Keratinocyte (primary cell): ENCODE data around the gene NUDT3. TPM values are rescaled to one million over a fixed set of nuclear protein-coding genes. Genes with fewer than 3 reads are reported as not detected.

Source experiments
- DNase-seq: peaks from one replicate; pipeline ENCODE4 v3.0.0-alpha.2; 2011; ENCODE audit warnings: low read depth, missing footprints, low spot score
- FAIRE-seq: peaks from 2 replicates; lab custom pipeline; 2011; peaks lifted over from hg19 to GRCh38; lab: Jason Lieb, UNC
- H2AFZ ChIP-seq: 2 replicates; pipeline ENCODE4 v1.6.0; 2012; ENCODE audit warnings: low read length, control low read depth, inconsistent platforms; ENCODE audit not compliant: control insufficient read depth
- H3K27ac ChIP-seq: 2 replicates; pipeline ENCODE4 v1.5.1; 2011; ENCODE audit warnings: low read length; ENCODE audit not compliant: control insufficient read depth, insufficient read depth
- H3K27me3 ChIP-seq: 3 replicates; pipeline ENCODE4 v1.6.0; 2011; ENCODE audit warnings: low read length; ENCODE audit not compliant: control insufficient read depth, insufficient read depth; ENCODE audit errors: extremely low read depth
- H3K36me3 ChIP-seq, 2 experiments: 2 replicates in 1 of 2; 3 replicates in 1 of 2; pipeline ENCODE4 v1.5.1; 2011; ENCODE audit warnings: low read length in 2 of 2, mild to moderate bottlenecking in 1 of 2; ENCODE audit not compliant: control insufficient read depth in 2 of 2, insufficient read depth in 2 of 2; ENCODE audit errors: extremely low read depth in 1 of 2
- H3K4me1 ChIP-seq: 3 replicates; pipeline ENCODE4 v1.5.1; 2011; ENCODE audit warnings: low read length; ENCODE audit not compliant: control insufficient read depth, insufficient read depth; ENCODE audit errors: extremely low read depth
- H3K4me2 ChIP-seq: 3 replicates; pipeline ENCODE4 v1.6.0; 2011; ENCODE audit warnings: low read depth, low read length; ENCODE audit not compliant: control insufficient read depth, insufficient read depth; ENCODE audit errors: extremely low read depth
- H3K4me3 ChIP-seq, 3 experiments: fragments of 200-600 bp in 1 of 3; sonication (generic) in 1 of 3; 2 replicates in 2 of 3; 3 replicates in 1 of 3; pipeline ENCODE4 v1.5.1; 2011 to 2016; ENCODE audit warnings: low read length in 3 of 3, mild to moderate bottlenecking in 3 of 3, control low read depth in 2 of 3, inconsistent platforms in 1 of 3, low read depth in 1 of 3, mixed read lengths in 1 of 3, mixed run types in 1 of 3, moderate library complexity in 1 of 3; ENCODE audit not compliant: control insufficient read depth in 2 of 3, insufficient read depth in 2 of 3; ENCODE audit errors: extremely low read depth in 1 of 3
- H3K79me2 ChIP-seq: 2 replicates; pipeline ENCODE4 v1.6.0; 2012; ENCODE audit warnings: low read length; ENCODE audit not compliant: control insufficient read depth, insufficient read depth
- H3K9ac ChIP-seq: 3 replicates; pipeline ENCODE4 v1.6.0; 2011; ENCODE audit warnings: low read length; ENCODE audit not compliant: control insufficient read depth, insufficient read depth; ENCODE audit errors: extremely low read depth
- H3K9me1 ChIP-seq: 3 replicates; pipeline ENCODE4 v1.6.0; 2011; ENCODE audit warnings: low read length; ENCODE audit not compliant: control insufficient read depth, insufficient read depth; ENCODE audit errors: extremely low read depth
- H3K9me3 ChIP-seq: 2 replicates; pipeline ENCODE4 v1.5.1; 2012; ENCODE audit warnings: low read depth, low read length; ENCODE audit not compliant: control insufficient read depth
- H4K20me1 ChIP-seq: 3 replicates; pipeline ENCODE4 v1.6.0; 2011; ENCODE audit warnings: low read length; ENCODE audit not compliant: control insufficient read depth, insufficient read depth; ENCODE audit errors: extremely low read depth
- CTCF ChIP-seq, 3 experiments: IDR thresholded peaks in 1 of 3; conservative IDR thresholded peaks in 1 of 3; optimal IDR thresholded peaks in 1 of 3; 2 replicates in 2 of 3; 3 replicates in 1 of 3; pipeline versions ENCODE3 to v1.5.1; 2011; ENCODE audit warnings: low read length in 3 of 3, mild to moderate bottlenecking in 3 of 3, moderate library complexity in 2 of 3, control low read depth in 1 of 3, inconsistent platforms in 1 of 3; ENCODE audit not compliant: insufficient read depth in 2 of 3; ENCODE audit errors: extremely low read depth in 1 of 3
- EZH2 ChIP-seq: IDR thresholded peaks from one replicate; pipeline ENCODE4 v1.6.1; 2012; ENCODE audit warnings: inconsistent platforms, mild to moderate bottlenecking, low read length, moderate library complexity
- dilution Hi-C: fragments of 300-500 bp; cut with MboI; formaldehyde crosslinking; loops from one replicate; pipeline ENCODE4 v1.7.0; 2020; ENCODE audit warnings: low sequenced_read_pairs; ENCODE audit not compliant: extremely low pct_ligation_motif_present
- polyA plus RNA-seq, 5 experiments: library from polyadenylated mRNA; depleted of rRNA in 3 of 5; stranded (reverse) in 3 of 5; stranded (forward) in 1 of 5; unstranded in 1 of 5; fragments of >200 nt; gene quantifications; 1 replicate in 1 of 5; 2 replicates in 3 of 5; 3 replicates in 1 of 5; pipeline versions ENCODE4 v1.2.1 to v1.2.3, GENCODE V29; 2011 to 2012; ENCODE audit warnings: missing spikeins in 2 of 5, low read depth in 1 of 5, low replicate concordance in 1 of 5

The NUDT3 gene
- polyA plus RNA-seq, 1 donor (not counting 4 experiments of a cell fraction or from before 2014, with no cell fraction given), result 16.5 TPM

- DNase-seq (no peak), FAIRE-seq (no peak)
- Histone ChIP-seq H4K20me1 (no peaks in the 10 kb centered on the region), H3K4me1 (no peaks in the 10 kb centered on the region), H3K9me1 (no peaks in the 10 kb centered on the region), H3K36me3 (no peaks in the 10 kb centered on the region), H3K27ac (no peak overlapping the region), H3K27me3 (no peaks in the 10 kb centered on the region), H3K79me2 (peaks cover 26% of the 10 kb centered on the region), H3K9me3 (no peaks in the 10 kb centered on the region), H3K9ac (no peak overlapping the region), H3K4me3 (no peak overlapping the region), H3K4me2 (no peak overlapping the region), H2AFZ (no peak overlapping the region)
- TF ChIP-seq EZH2 (no peak), CTCF (optimal IDR thresholded peaks at IDR 0.05 in 1 of 3, IDR thresholded peaks at IDR 0.05 in 1 of 3, conservative IDR thresholded peaks at IDR 0.05 in 1 of 3; ENCODE audit: extremely low read depth in 1 of 3, insufficient read depth in 2 of 3, low read length in 3 of 3) (no peak)
- dilution Hi-C loops, result no loop called here
These were observed 84.0 kb downstream of the NUDT3 start for GRCh38 chr6:34308483-34308882.

- Histone ChIP-seq H2AFZ (no peak overlapping the region), H3K27me3 (no peaks in the 10 kb centered on the region), H3K27ac (no peak overlapping the region), H3K9me3 (no peaks in the 10 kb centered on the region), H3K9ac (no peak overlapping the region), H3K9me1 (no peaks in the 10 kb centered on the region), H3K79me2 (peaks cover 24% of the 10 kb centered on the region), H4K20me1 (no peaks in the 10 kb centered on the region), H3K36me3 (no peaks in the 10 kb centered on the region), H3K4me2 (no peak overlapping the region), H3K4me1 (no peaks in the 10 kb centered on the region), H3K4me3 (no peak overlapping the region)
- TF ChIP-seq CTCF (optimal IDR thresholded peaks at IDR 0.05 in 1 of 3, IDR thresholded peaks at IDR 0.05 in 1 of 3, conservative IDR thresholded peaks at IDR 0.05 in 1 of 3; ENCODE audit: extremely low read depth in 1 of 3, insufficient read depth in 2 of 3, low read length in 3 of 3) (no peak), EZH2 (no peak)
- dilution Hi-C loops, result no loop called here
- DNase-seq (no peak), FAIRE-seq (no peak)
These were observed 86.3 kb downstream of the NUDT3 start for GRCh38 chr6:34305982-34306708.
